ENCODE data around the gene EIF6.

Gene EIF6

DNA sequence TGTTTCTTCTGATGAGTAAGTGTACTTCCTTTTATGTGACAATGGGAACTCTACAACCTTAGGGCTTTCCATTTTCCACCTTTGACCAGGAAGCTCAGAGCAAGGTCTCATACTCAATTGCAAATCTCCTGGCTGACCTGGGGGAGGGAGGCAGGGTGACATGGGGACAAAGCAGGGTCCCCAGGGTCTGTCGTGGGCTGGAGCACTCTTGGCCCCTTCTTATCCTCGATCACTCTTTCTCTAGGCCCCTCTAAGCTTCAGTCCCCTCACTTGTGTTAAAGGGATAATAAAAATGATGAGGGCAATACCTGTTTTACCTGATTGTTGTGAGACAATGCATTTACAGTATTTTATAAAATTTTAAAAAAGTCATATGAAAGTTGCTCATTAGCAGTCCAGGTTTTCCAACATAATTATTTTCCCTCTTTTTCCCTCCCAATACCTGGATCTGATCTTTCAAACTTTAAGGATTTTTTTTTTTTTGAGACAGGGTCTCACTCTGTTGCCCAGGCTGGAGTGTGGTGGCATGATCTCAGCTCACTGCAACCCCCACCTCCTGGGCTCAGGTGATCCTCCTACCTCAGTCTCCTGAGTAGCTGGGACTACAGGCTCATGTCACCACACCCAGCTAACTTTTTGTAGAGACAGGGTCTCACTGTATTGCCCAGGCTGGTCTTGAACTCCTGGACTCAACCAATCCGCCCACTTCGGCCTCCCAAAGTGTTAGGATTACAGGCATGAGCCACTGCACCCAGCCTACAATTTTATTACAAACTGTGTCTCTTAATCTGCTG lies 16.1 kb upstream of the EIF6 start:
- Histone ChIP-seq H3K4me1 (ENCODE audit: control insufficient read depth, insufficient read depth, low read length) (peaks cover 57% of the 10 kb centered on the region), H3K4me2 (ENCODE audit: low read length) (no peak overlapping the region), H3K4me3 (ENCODE audit: low read length) (no peak overlapping the region), H3K27me3 (ENCODE audit: control insufficient read depth, insufficient read depth, low read length) (no peaks in the 10 kb centered on the region), H3K9me3 (replicated peaks; ENCODE audit: low read length) (no peaks in the 10 kb centered on the region), H3K36me3 (ENCODE audit: insufficient read depth, low read length) (no peaks in the 10 kb centered on the region), H3K9ac (ENCODE audit: low read depth, low read length) (no peak overlapping the region)

DNA sequence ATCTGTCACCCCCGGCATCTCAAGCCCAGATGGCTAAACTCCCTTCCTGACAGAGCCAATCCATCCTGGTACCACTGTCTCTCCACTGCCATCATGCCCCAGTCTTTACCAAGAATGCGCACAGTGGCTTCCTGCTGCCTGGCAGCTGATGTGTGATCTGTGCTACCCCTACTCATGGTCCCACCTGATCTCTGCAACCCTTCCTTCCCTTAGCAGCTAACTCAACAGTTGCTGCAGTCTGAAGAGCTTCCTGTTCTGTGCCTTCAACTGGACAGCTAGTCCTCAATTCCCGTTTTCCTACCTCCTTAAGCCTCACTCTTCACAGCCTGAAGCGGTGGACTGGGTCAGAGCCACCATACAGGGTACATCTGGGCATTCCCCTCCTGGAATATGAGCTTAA lies 15.2 kb upstream of the EIF6 start:
- Histone ChIP-seq H3K4me3 (ENCODE audit: low read length) (no peak overlapping the region), H3K9ac (ENCODE audit: low read depth, low read length) (no peak overlapping the region), H3K27me3 (ENCODE audit: control insufficient read depth, insufficient read depth, low read length) (no peaks in the 10 kb centered on the region), H3K4me1 (ENCODE audit: control insufficient read depth, insufficient read depth, low read length) (peaks cover 49% of the 10 kb centered on the region), H3K36me3 (ENCODE audit: insufficient read depth, low read length) (no peaks in the 10 kb centered on the region), H3K9me3 (replicated peaks; ENCODE audit: low read length) (no peaks in the 10 kb centered on the region), H3K4me2 (ENCODE audit: low read length) (no peak overlapping the region)

DNA sequence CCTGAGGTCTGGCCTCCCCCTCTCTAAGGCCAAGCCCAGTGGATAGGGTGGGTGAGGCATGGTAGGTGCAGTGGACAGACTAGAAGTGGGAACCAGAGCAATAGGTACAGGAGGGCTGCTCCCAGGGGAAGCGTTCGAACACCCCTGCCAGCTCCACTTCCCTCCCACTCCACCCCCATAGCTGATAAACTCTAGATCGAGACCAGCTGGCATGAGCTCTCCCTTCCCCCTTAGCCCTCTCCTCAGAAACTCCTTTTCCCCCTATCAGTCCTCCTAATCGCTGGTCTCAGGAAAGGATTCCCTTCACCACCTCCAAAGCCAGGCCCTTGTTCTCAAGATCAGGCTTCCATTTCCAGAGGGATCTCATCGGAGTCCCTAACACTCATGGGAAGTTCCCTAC lies 13.7 kb upstream of the EIF6 start:
- Histone ChIP-seq H3K9ac (ENCODE audit: low read depth, low read length) (no peak overlapping the region), H3K9me3 (replicated peaks; ENCODE audit: low read length) (no peaks in the 10 kb centered on the region), H3K36me3 (ENCODE audit: insufficient read depth, low read length) (no peaks in the 10 kb centered on the region), H3K27me3 (ENCODE audit: control insufficient read depth, insufficient read depth, low read length) (no peaks in the 10 kb centered on the region), H3K4me3 (ENCODE audit: low read length) (no peak overlapping the region), H3K4me2 (ENCODE audit: low read length) (no peak overlapping the region), H3K4me1 (ENCODE audit: control insufficient read depth, insufficient read depth, low read length) (peaks cover 33% of the 10 kb centered on the region)

DNA sequence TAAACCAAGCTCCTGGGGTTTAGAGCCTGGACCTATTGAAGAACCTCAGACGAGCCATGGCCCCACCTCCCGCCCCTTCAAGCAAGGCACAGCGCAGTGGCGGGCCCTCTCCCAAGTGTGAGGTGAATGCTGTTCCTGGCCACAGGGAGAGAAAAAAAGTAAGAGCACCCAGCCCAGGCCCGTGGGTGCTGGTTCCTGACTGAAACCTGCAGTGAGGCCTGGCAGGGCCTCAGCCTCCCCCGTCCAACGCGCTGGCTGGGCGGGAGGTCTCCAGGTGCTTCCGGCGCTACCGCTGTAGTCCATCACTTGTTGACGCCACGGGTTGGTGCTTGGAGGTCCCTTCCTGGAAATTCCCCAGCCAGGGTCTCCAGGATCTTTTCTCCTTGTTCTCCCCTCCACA lies 13.2 kb upstream of the EIF6 start:
- no peaks in the 10 kb centered on the region for H3K27me3 ChIP-seq (ENCODE audit: control insufficient read depth, insufficient read depth, low read length)
- no peak overlapping the region for H3K4me2 ChIP-seq (ENCODE audit: low read length)
- H3K4me3 ChIP-seq (ENCODE audit: low read length): no peak overlapping the region
- peaks cover 28% of the 10 kb centered on the region for H3K4me1 ChIP-seq (ENCODE audit: control insufficient read depth, insufficient read depth, low read length)
- no peaks in the 10 kb centered on the region for H3K36me3 ChIP-seq (ENCODE audit: insufficient read depth, low read length)
- no peak overlapping the region for H3K9ac ChIP-seq (ENCODE audit: low read depth, low read length)
- no peaks in the 10 kb centered on the region for H3K9me3 ChIP-seq (replicated peaks; ENCODE audit: low read length)

DNA sequence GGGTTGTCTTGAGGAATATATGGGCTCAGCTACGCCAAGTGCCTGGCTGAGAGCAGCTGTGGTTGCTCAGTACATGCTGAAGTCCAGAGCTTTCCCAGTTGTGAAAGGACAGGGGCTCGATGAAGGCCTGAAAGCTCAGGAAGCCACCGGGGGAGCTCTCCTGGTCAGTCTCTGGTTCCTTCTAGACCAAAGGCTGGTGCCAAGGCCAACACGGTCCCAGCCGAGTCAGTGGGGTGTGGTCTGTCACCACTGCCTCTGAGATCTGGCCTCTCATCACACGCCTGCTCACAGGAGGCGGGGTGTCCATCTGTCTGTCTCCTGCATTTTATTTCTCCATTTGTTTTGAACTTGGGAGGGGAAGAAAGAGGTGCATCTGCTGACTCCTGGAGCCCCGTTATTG lies 12.6 kb upstream of the EIF6 start:
- Histone ChIP-seq H3K4me3 (ENCODE audit: low read length) (no peak overlapping the region), H3K4me2 (ENCODE audit: low read length) (no peak overlapping the region), H3K9me3 (replicated peaks; ENCODE audit: low read length) (no peaks in the 10 kb centered on the region), H3K9ac (ENCODE audit: low read depth, low read length) (no peak overlapping the region), H3K36me3 (ENCODE audit: insufficient read depth, low read length) (no peaks in the 10 kb centered on the region), H3K27me3 (ENCODE audit: control insufficient read depth, insufficient read depth, low read length) (no peaks in the 10 kb centered on the region), H3K4me1 (ENCODE audit: control insufficient read depth, insufficient read depth, low read length) (peaks cover 23% of the 10 kb centered on the region)

DNA sequence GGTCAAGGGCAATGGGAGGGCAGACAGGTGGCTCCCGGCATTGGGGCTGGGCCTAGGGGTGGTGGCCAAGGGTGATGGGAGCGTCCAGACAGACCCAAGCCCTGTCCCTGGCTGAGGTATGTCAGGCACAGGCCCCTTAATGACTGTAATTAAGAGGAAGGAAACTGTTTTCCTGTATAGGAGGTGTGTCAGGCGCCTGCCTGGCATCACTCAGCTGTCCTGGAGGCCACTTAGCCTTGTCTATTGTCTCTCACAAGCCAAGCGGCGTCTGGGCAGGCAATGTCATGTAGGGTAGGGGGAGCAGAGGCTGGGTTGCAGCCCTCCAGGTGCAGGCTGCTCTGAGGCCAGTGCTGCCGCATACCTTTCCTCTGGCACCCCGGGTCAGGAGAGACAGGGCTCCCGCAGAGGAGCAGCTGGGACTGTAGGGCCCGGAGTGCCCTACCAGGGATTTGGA lies 11.6 kb upstream of the EIF6 start:
- Histone ChIP-seq H3K4me1 (ENCODE audit: control insufficient read depth, insufficient read depth, low read length) (peaks cover 12% of the 10 kb centered on the region), H3K9ac (ENCODE audit: low read depth, low read length) (no peak overlapping the region), H3K4me3 (ENCODE audit: low read length) (no peak overlapping the region), H3K9me3 (replicated peaks; ENCODE audit: low read length) (no peaks in the 10 kb centered on the region), H3K27me3 (ENCODE audit: control insufficient read depth, insufficient read depth, low read length) (no peaks in the 10 kb centered on the region), H3K36me3 (ENCODE audit: insufficient read depth, low read length) (no peaks in the 10 kb centered on the region), H3K4me2 (ENCODE audit: low read length) (no peak overlapping the region)

DNA sequence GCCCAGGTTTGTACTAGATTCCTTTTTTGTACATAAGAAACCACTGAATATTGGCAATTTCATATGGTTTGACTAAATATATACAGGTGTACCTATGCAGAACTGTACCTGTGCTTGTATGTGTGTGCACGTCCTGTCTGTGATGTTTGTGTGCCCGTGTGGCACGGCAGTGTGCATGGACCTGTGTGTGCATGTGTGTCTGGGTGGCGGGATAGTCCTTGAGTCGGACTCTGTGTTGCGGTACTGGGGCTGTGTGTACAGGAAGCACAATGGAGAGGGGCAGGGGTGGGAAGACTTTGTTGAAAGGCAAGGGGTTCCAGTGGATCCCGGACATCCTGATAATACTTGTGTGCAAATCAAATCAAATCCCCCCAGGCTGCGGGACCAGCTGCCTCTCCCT lies 11.1 kb upstream of the EIF6 start:
- no peak overlapping the region for H3K4me2 ChIP-seq (ENCODE audit: low read length)
- H3K4me1 ChIP-seq (ENCODE audit: control insufficient read depth, insufficient read depth, low read length): peaks cover 11% of the 10 kb centered on the region
- no peaks in the 10 kb centered on the region for H3K36me3 ChIP-seq (ENCODE audit: insufficient read depth, low read length)
- no peaks in the 10 kb centered on the region for H3K27me3 ChIP-seq (ENCODE audit: control insufficient read depth, insufficient read depth, low read length)
- H3K9me3 ChIP-seq (replicated peaks; ENCODE audit: low read length): no peaks in the 10 kb centered on the region
- H3K4me3 ChIP-seq (ENCODE audit: low read length): no peak overlapping the region
- H3K9ac ChIP-seq (ENCODE audit: low read depth, low read length): no peak overlapping the region

DNA sequence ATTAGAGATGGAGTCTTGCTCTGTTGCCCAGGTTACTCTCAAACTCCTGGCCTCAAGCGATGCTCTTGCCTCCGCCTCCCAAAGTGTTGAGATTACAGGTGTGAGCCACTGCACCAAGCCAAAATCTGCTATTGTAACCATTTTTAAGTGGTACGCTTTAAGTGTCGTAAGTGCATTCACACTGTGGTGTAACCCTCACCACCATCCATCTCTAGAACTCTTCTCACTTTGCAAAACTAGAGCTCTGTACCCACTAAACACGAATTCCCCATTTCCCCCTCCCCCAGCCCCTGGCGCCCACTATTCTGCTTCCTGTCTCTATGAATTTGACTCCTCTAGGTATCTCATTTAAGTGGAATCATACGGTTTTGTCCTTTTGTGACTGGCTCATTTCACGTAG lies 10.5 kb upstream of the EIF6 start:
- no peak overlapping the region for H3K4me2 ChIP-seq (ENCODE audit: low read length)
- H3K36me3 ChIP-seq (ENCODE audit: insufficient read depth, low read length): no peaks in the 10 kb centered on the region
- peaks cover 11% of the 10 kb centered on the region for H3K4me1 ChIP-seq (ENCODE audit: control insufficient read depth, insufficient read depth, low read length)
- no peaks in the 10 kb centered on the region for H3K27me3 ChIP-seq (ENCODE audit: control insufficient read depth, insufficient read depth, low read length)
- H3K9me3 ChIP-seq (replicated peaks; ENCODE audit: low read length): no peaks in the 10 kb centered on the region
- H3K4me3 ChIP-seq (ENCODE audit: low read length): no peak overlapping the region
- H3K9ac ChIP-seq (ENCODE audit: low read depth, low read length): no peak overlapping the region

DNA sequence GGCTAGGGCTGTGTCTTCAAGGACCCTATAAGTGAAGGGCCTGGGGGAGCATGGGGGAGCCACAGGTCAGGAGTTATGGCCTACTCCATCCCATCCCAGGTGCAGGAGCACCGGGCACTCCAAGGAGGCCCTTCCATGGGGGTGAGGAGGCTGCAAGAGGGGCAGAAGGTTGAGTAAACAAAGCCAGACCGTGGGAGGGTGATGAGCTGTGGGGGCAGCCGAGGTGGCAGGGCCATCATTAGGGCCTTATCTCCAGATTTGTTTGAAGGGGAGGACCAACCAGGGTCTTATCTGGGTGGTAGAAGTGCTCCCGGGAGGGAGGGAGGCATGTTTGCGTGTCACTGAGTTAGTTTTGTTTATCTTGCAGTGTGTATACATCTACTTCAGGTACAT lies 9.7 kb upstream of the EIF6 start:
- Histone ChIP-seq H3K27me3 (ENCODE audit: control insufficient read depth, insufficient read depth, low read length) (no peaks in the 10 kb centered on the region), H3K4me1 (ENCODE audit: control insufficient read depth, insufficient read depth, low read length) (peaks cover 11% of the 10 kb centered on the region), H3K9ac (ENCODE audit: low read depth, low read length) (no peak overlapping the region), H3K36me3 (ENCODE audit: insufficient read depth, low read length) (no peaks in the 10 kb centered on the region), H3K9me3 (replicated peaks; ENCODE audit: low read length) (no peaks in the 10 kb centered on the region), H3K4me3 (ENCODE audit: low read length) (no peak overlapping the region), H3K4me2 (ENCODE audit: low read length) (no peak overlapping the region)

DNA sequence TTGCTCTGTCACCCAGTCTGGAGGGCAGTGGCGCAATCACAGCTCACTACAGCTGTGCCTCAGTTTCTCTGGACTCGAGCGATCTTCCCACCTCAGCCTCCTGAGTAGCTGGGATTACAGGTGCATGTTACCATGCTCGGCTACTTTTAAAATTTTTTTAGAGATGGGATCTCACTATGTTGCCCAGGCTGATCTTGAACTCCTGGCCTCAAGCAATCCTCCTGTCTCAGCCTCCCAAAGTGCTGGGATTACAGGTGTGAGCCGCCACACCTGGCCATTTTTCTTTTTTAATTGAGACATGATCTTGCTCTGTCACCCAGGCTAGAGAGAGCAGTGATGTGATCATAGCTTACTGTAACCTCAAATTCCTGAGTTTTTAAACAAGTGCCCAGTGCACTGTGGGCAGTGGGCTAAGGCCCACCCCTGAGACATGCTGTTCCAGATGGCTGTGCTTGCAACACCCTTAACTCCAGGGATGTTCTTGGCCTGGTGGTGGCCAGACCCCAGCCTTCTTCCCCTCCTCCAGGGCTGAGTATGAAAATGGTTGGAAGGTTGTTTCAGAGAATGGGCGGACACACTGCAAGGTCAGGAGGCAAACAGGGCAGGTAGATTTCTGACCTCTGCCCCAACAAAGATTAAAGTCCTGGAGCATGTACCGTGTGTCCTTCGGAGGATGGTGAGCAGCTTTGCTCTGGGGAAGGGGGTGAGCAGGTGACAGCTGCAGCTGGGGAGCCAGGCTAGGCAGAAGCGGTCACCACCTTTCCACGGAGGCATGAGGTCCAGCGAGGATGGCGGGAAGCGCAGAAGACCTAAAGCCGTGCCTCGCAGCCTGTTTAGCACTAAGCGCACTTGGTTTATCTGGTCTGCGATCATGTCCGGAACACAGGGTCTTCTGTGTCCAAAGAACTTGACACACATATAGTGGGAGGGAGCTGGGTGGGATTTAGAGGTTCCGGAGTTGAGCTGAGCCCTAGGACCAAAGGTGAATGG lies 9.0 kb upstream of the EIF6 start:
- H3K27me3 ChIP-seq (ENCODE audit: control insufficient read depth, insufficient read depth, low read length): no peaks in the 10 kb centered on the region
- H3K4me1 ChIP-seq (ENCODE audit: control insufficient read depth, insufficient read depth, low read length): peaks cover 11% of the 10 kb centered on the region
- no peak overlapping the region for H3K9ac ChIP-seq (ENCODE audit: low read depth, low read length)
- no peak overlapping the region for H3K4me3 ChIP-seq (ENCODE audit: low read length)
- no peaks in the 10 kb centered on the region for H3K9me3 ChIP-seq (replicated peaks; ENCODE audit: low read length)
- H3K4me2 ChIP-seq (ENCODE audit: low read length): no peak overlapping the region
- H3K36me3 ChIP-seq (ENCODE audit: insufficient read depth, low read length): no peaks in the 10 kb centered on the region

DNA sequence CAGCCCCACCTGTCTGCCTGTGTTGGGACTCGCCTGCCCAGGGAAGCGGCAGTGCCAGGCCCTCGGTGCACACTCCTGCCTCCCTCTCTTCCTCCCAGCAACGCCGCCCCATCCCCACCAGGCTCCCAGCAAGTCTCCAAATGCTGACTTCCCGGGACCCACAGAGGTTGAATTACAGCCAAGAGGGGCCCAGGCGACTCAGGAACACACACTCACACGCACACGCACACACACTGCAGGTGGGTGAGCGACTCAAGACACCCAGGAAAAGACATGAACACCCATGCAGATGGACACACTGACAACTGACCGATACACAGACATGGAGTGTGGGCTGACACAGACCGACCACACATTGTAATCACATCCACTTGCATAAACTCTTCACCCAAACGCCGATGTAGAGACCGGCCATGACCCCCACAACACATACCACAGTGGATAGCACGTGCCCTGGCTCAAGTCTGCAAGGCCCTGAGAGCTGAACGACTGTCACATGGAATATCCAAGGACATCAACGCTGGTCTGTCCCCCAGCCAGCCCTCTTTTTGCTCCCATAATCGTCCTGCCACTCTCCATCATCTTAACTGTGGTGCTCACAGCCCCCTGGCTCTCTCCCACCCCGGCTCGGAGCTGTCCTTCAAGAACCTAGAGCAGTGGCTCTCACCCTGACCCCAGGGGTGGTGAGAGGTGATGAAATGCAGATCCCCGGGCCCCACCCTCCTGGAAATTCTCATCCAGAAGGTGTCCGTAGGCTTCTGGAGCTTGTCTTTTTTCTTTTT lies 8.1 kb upstream of the EIF6 start:
- Histone ChIP-seq H3K36me3 (ENCODE audit: insufficient read depth, low read length) (no peaks in the 10 kb centered on the region), H3K4me1 (ENCODE audit: control insufficient read depth, insufficient read depth, low read length) (peaks cover 9% of the 10 kb centered on the region), H3K9ac (ENCODE audit: low read depth, low read length) (no peak overlapping the region), H3K9me3 (replicated peaks; ENCODE audit: low read length) (no peaks in the 10 kb centered on the region), H3K4me3 (ENCODE audit: low read length) (no peak overlapping the region), H3K4me2 (ENCODE audit: low read length) (no peak overlapping the region), H3K27me3 (ENCODE audit: control insufficient read depth, insufficient read depth, low read length) (no peaks in the 10 kb centered on the region)

All from skeletal muscle satellite cell (primary cell).